ENCODE data around the gene CARHSP1.
"Not testable (repeated sequence)": the region's sequence is repeated elsewhere in the genome, so short reads cannot be mapped to it uniquely, and the experiment has no call there.

The CARHSP1 gene

DNA sequence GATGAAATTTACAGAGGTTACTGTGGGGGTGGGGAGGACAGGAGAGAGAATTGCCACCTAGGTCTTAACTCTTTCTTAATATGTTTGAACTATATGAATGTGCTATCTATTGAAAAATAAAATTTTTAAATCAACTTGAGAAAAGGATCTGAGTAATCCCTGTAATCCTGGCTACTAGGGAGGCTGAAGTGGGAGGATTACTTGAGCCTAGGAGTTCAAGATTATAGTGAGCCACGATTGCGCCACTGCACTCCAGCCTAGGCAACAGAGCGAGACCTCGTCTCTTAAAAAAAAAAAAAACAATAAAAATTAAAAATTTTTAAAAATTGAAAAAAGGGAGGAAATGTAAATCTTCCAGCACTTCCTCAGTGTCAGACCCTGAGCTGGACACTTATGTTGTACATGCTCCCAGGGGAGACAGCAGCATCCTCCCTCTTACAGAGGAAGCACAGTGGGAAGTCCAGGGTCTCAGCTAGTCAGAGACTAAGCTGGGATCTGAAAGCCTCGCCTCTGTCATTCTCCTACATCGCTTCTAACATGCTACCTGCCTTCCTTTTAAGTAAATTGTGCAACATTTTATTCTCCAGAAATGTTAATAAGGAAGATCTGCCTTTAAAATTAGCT, 49.3 kb downstream of the CARHSP1 start:
- no peak for DNase-seq

DNA sequence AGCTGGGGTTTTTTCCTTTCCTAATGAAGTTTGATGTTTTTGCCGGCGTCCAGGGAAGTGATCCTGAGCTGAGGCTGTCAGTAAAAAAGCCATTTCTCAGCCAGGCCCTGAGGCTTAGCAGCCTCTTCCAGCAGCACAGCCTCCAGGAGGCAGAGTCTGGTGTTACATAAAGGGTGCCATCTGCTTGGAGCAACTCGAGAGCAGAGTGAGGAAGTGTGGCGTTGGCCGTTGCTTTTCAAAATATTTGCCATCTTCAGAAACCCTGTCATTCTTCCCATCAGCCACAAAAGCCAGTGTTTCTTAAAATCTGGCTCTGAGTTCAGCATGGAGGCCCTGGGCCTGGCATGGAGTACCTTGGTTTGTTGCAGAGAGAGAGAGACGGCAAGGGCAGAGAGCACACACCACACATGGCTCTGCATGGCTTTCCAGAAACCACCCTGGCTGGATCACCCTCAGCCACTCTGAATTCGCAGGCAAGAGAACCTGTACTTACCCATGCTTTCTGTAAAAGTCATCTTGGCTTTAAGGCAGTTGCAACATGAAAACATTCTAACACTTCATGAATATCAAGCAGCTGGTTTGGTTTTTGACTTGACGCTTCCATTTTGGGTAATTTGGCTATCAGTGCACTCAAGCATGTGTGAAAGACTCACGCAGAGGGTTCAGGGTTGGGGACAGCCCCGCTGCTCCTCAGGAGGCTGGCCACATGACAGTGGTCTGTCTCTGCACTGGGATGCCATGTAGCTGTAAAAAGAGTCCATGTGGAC, 50.1 kb downstream of the CARHSP1 start:
- no peak for DNase-seq

DNA sequence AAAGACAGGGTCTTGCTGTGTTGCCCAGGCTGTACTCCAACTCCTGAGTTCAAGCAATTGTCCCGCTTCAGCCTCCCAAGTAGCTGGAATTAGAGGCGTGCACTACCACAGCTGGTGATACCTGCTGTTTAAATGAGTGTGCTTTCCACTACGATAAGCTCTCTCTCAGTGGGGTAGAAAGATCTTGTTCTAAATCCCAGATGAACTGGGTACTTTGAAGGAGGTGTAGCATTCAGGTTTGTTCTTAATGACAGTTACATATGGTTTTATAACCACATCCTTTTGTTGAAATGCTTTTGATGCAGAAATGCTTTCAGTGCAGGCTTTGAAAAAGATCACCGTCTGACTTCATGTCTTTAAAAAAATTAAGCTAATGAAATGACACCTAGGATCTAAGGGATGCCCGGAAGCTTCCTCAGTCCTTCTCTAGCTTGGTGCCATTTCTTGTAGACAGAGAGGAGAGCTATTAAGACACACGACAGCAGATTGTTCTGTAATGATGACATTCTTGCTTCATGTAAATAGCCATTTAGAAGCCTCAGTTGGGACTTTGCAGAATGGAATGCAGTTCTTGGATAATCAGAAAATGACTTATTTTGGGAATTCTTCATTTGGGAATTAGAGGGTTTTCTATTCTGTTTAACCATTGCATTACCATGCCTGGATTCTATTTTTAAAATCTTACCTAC, 51.7 kb downstream of the CARHSP1 start:
- no peak for DNase-seq

DNA sequence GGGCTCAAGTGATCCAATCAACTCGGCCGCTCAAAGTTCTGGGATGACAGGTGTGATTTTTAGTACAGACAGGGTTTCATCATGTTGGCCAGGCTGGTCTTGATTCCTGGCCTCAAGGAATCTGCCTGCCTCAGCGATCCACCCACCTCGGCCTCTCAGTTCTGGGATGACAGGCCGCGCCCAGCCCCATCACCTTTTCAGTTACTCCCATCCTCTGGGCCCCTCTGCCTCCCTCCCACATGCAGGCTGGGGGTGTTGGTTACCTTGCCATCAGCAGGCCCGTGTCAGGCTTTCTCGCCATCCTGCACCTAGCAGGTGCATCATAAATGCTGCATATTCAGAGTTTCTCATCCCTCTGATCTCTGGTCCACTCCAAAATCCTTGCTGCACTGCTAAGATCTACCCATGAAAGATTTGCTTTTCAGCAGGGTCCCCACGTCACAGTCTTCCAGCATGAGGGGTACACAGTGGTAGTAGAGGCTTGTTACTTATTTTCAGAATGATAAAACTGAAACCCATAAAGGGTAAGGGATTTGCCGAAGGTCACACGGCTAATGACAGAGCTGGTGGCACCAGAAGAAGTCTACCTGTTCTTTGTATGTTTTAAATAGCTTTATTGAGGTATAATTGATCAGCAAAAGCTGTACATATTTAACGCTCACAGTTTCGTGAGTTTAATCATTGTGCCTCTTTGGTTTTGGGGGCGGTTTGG, 54.6 kb downstream of the CARHSP1 start:
- DNase-seq: no peak

DNA sequence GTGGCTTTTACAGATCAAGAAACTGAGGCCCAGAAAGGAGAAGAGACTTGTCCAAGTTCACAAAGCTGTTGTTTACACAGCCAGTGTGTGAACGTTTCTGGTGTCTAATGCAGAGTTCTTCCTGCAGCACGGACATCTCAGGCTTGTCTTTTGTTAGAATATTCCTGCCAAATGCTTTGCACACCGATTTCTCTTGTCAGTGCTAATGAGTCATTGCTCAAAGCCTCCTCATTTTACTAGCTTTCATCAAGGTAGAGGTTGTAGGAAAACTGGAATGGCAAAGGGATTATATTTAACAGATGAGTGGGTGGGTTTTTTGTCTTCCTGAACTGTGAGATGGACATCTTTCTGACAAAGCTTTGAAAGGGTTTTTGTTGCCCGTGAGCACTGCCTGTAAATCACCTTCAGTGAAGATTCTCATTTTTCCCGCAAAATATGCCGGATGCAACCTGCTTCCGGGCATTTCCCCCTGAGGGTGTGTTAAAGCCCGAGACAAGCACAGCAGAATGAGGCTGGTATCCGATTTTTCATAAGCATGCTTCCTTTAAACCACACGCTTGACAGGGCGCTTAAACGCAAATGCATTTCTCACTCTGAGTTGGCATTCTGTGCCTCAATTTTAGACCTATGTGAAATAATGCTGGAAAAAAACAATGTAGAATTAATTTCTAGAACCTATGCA, 56.5 kb downstream of the CARHSP1 start:
- no peak for DNase-seq

DNA sequence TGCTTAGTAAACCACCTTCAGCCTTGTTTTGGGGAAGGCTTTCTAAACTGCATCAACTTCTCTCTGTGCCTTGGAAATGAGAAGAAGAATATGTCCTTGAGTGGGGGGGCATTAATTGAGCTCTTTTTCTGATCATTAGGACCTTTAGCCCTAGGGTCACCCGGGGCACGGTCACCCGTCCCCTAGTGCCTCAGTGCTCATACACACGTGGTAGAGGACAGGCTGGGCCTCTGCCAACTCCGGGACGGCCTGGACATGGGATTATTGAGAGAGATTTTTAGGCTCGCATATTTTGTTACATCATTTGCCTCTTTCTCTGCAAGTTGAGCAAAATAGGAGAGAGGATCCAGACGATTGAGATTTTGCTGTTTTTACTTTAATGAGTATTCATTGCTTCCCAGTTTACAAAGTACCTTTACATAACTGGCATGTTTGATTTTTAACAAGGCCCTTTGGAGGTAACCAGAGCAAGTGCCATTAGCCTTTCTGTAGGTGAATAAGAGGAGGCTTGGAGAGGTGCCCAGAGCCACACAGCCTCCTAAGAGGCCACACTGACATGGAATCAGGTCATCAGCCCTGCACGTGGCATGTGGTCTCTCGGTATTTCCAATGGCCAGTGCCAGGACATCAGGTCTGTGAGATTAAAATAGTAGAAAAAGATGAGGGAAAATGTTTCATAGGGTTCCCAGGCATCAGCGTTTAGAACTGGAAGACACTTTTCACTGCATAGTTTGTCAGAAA, 60.0 kb downstream of the CARHSP1 start:
- DNase-seq: no peak

DNA sequence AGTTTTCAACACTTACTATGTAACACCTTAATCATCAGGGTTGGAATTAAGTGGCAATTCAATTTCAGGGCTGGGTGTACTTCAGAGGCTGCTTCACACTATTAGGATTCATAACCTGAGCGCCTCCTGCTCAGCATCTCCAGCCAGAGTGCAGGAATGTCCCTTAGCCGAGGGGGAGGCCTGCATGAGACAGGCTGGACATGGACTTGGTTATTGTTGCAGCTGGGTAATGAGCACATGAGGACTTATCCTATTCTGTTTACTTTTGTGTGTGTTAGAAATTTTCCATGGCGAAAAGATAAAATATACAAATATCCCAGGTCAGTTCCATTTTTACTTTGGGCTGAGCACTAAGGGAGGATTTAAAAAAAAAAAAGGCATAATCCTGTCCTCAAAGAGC, 60.8 kb downstream of the CARHSP1 start:
- no peak for DNase-seq

DNA sequence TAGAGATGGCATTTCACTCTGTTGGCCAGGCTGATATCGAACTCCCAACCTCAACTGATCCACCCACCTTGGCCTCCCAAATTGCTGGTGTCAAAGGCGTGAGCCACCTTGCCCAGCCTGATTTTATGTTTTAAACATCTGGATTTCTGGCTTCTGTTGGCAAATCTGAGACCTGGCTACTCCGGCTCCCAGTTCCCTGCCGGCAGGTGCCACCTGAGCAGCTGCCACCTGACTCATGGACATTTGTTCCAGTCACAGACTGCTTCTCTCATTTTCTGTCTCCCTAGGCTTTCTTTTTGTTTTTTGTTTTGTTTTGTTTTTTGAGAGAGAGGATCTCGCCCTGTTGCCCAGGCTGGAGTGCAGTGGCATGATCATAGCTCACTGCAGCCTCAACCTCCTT, 61.6 kb downstream of the CARHSP1 start:
- DNase-seq: no peak

DNA sequence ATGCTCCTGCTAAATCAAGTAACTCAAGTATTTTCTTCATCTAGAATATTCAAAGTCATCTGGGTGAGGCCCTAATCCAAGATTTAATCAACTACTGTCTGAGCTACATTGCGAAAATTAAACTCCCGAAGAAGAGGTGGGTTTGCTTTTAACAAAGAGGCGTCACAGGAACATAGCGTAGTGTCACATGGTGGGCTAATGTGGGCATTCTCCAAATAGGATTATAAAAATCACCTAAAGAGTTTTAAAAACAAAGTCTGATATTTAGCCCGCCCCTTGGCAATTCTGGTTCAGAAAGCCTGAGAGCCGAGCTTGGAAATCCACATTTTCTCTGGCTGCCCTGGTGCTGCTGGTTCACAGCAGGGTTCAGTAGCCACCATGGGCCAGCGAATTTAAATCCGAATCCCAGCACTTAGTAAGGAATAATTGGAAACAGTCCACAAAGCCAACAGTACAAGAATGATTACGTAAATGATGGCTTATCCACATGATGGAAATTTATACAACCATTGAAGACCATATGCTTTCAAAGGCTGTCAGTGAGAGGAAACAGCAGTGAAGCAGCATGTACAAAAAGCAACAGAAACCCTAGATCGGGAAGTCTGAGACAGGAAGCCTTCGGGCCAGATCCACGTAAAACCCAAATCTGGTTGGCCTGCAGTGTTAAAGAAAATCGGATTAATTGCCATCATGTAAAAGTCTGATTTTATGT, 62.4 kb downstream of the CARHSP1 start:
- DNase-seq: no peak

DNA sequence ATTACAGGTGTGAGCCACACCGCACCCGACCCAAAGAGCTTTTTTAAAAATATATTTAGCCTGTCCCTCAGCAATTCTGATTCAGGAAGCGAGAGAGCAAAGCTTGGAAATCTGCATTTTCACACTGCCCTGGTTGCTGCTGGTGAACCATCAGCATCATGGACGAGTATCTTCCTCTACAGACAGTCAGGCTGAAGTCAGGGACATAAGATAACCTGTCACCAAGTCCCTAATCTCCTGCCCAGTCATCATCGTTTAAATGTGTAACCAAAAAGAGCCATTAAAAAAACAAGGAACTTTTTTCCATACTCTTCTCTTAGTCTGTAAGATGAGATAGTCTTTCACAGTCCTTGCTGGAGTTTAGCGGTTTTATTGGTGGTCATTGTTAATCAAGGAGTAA, 64.5 kb downstream of the CARHSP1 start:
- DNase-seq: no peak

DNA sequence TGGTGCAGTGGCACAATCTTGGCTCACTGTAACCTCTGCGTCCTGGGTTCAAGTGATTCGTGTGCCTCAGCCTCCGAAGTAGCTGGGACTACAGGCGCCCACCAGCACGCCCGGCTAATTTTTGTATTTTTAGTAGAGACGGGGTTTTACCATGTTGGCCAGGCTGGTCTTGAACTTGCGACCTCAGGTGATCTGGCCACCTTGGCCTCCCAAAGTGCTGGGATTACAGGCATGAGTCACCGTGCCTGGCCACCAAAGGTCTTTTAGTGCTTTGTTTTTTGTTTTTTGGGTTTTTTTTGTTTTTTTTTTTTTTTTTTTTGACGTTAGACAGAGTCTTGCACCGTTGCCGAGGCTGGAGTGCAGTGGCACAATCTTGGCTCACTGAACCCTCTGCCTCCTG, 65.1 kb downstream of the CARHSP1 start:
- not testable (repeated sequence) for DNase-seq

All from NCI-H1436 treated with DMSO at 0.1 percent for 48 hours (cell line).